Activated CD4-positive, alpha-beta memory T cell treated with anti-CD3 and anti-CD28 coated beads, Interleukin-2, amount 10 ng/mL, durations not matched to agents 7 days and 5 days (primary cell): Measurements from ENCODE around the gene MRPL39. TPM values are rescaled to one million over a fixed set of nuclear protein-coding genes. Genes with fewer than 3 reads are reported as not detected.

Source experiments
- CTCF ChIA-PET: fragments of 350-600 bp; sonication (Branson Sonifier 250); formaldehyde crosslinking; loops from one replicate; lab custom pipeline; 2021; ENCODE audit warnings: antibody characterized with exemption, inconsistent platforms; lab: Charles Lee
- POLR2A ChIA-PET: fragments of 350-600 bp; sonication (Branson Sonifier 250); formaldehyde crosslinking; loops from one replicate; lab custom pipeline; 2021; ENCODE audit warnings: antibody characterized with exemption; lab: Charles Lee
- DNase-seq: peaks from one replicate; pipeline ENCODE4 v3.0.0-alpha.2; 2020
- H3K27ac Mint-ChIP-seq: one replicate; pipeline ENCODE4 v1.8.0; 2021; ENCODE audit warnings: mild to moderate bottlenecking, mixed read lengths
- H3K27me3 Mint-ChIP-seq: one replicate; pipeline ENCODE4 v1.8.0; 2021; ENCODE audit warnings: mixed read lengths
- H3K36me3 Mint-ChIP-seq: one replicate; pipeline ENCODE4 v1.8.0; 2021; ENCODE audit warnings: low read depth, mixed read lengths
- H3K4me1 Mint-ChIP-seq: one replicate; pipeline ENCODE4 v1.8.0; 2021; ENCODE audit warnings: mixed read lengths
- H3K4me3 Mint-ChIP-seq: one replicate; pipeline ENCODE4 v1.8.0; 2021; ENCODE audit warnings: mild to moderate bottlenecking, mixed read lengths
- H3K9me3 Mint-ChIP-seq: one replicate; pipeline ENCODE4 v1.8.0; 2021; ENCODE audit warnings: mixed read lengths
- total RNA-seq, 2 experiments: library from RNA; stranded (reverse); gene quantifications; one replicate each; pipeline ENCODE4 v1.2.3, GENCODE V29; 2021

MRPL39 gene
- total RNA-seq, 2 experiments from 2014 or later, result 36.5 to 37.8 TPM

GRCh38 chr21:25586326-25586725, 21.0 kb downstream of the MRPL39 start:
- Mint-ChIP-seq H3K27ac (no peak overlapping the region), H3K4me3 (no peak overlapping the region), H3K4me1 (peaks cover 21% of the 10 kb centered on the region), H3K9me3 (no peaks in the 10 kb centered on the region), H3K27me3 (no peaks in the 10 kb centered on the region), H3K36me3 (peaks cover 62% of the 10 kb centered on the region)
- POLR2A ChIA-PET, result no interaction called here
- no peak for DNase-seq
- CTCF ChIA-PET, result no interaction called here

- no peak overlapping the region for H3K27ac Mint-ChIP-seq
- peaks cover 56% of the 10 kb centered on the region for H3K36me3 Mint-ChIP-seq
- POLR2A ChIA-PET, result interaction anchor here (0.7 to 1.9 kb wide), 3 partner anchors 10 to 23 kb away, joined by 3 to 6 read pairs (median 4); no protein-coding TSS in a partner anchor
Measured at GRCh38 chr21:25584833-25585676, 22.2 kb downstream of the MRPL39 start.

GRCh38 chr21:25583370-25584130, 23.7 kb downstream of the MRPL39 start:
- peaks cover 24% of the 10 kb centered on the region for H3K4me1 Mint-ChIP-seq
- H3K4me3 Mint-ChIP-seq, result no peak overlapping the region
- peak overlapping the region; percentile 30 for H3K27ac Mint-ChIP-seq
- H3K9me3 Mint-ChIP-seq, result no peaks in the 10 kb centered on the region
- DNase-seq, result no peak
- H3K36me3 Mint-ChIP-seq, result peaks cover 49% of the 10 kb centered on the region
- ChIA-PET CTCF (interaction anchor here (1.2 kb wide), 1 partner anchor 26 kb away, joined by 3 read pairs; no protein-coding TSS in a partner anchor), POLR2A (interaction anchor here (0.8 to 2.2 kb wide), 7 partner anchors 9 to 156 kb away, joined by 3 to 8 read pairs (median 5); no protein-coding TSS in a partner anchor)
- H3K27me3 Mint-ChIP-seq, result no peaks in the 10 kb centered on the region

More at GRCh38 chr21:25584833-25585676, 22.2 kb downstream of the MRPL39 start:
- Mint-ChIP-seq H3K4me3 (no peak overlapping the region), H3K9me3 (no peaks in the 10 kb centered on the region), H3K27me3 (no peaks in the 10 kb centered on the region), H3K4me1 (peaks cover 21% of the 10 kb centered on the region)
- CTCF ChIA-PET, result interaction anchor here (0.7 kb wide), 1 partner anchor 217 kb away, joined by 3 read pairs; no protein-coding TSS in a partner anchor
- DNase-seq, result no peak

- peaks cover 48% of the 10 kb centered on the region for H3K36me3 Mint-ChIP-seq
- no peak for DNase-seq
- CTCF ChIA-PET, result no interaction called here
Measured at GRCh38 chr21:25582888-25583287, 24.4 kb downstream of the MRPL39 start.

DNA sequence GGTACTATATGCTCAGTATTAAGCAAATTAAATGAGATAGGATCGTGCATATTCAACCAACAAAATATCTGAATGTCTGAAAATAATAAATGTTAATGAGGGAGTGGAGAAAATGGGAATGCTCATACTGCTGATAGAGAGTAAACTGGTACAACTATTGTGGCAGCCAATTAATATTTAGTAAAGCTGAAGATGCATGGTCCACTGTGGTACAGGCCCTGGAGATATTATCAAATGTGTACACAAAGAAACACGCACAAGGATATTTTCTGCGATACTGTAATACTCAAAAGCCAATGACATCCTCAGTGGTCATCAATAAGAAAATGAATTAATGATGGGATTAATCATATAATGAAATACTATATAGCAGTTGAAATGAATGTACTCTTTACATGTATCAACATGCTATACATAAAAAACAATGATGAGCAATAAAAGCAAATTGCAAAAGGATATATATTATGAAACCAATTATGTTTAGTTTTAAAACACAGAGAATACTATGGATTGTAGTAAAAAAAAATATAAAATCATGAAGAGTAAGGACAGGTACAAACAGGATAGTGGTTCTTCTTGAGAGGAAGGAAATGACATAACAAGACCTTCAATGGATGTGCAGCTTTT, 25.0 kb downstream of the MRPL39 start:
- peaks cover 35% of the 10 kb centered on the region for H3K4me1 Mint-ChIP-seq
- H3K27me3 Mint-ChIP-seq, result no peaks in the 10 kb centered on the region
- ChIA-PET CTCF (no interaction called here), POLR2A (interaction anchor here (1.5 to 2.2 kb wide), 3 partner anchors 14 to 155 kb away, joined by 3 to 8 read pairs (median 5); no protein-coding TSS in a partner anchor)
- no peaks in the 10 kb centered on the region for H3K9me3 Mint-ChIP-seq
- DNase-seq, result no peak
- H3K27ac Mint-ChIP-seq, result no peak overlapping the region
- H3K4me3 Mint-ChIP-seq, result no peak overlapping the region
- H3K36me3 Mint-ChIP-seq, result peaks cover 49% of the 10 kb centered on the region

More at GRCh38 chr21:25582888-25583287, 24.4 kb downstream of the MRPL39 start:
- Mint-ChIP-seq H3K27me3 (no peaks in the 10 kb centered on the region), H3K27ac (no peak overlapping the region), H3K4me1 (peaks cover 31% of the 10 kb centered on the region), H3K4me3 (no peak overlapping the region), H3K9me3 (no peaks in the 10 kb centered on the region)
- POLR2A ChIA-PET, result interaction anchor here (0.8 to 2.2 kb wide), 5 partner anchors 8 to 155 kb away, joined by 3 to 8 read pairs (median 5); no protein-coding TSS in a partner anchor

- Mint-ChIP-seq H3K27ac (no peak overlapping the region), H3K27me3 (no peaks in the 10 kb centered on the region), H3K36me3 (peaks cover 52% of the 10 kb centered on the region), H3K4me3 (no peak overlapping the region), H3K4me1 (peaks cover 34% of the 10 kb centered on the region), H3K9me3 (no peaks in the 10 kb centered on the region)
- ChIA-PET CTCF (no interaction called here), POLR2A (no interaction called here)
- no peak for DNase-seq
Measured at GRCh38 chr21:25581582-25581981, 25.7 kb downstream of the MRPL39 start.

- Mint-ChIP-seq H3K36me3 (peaks cover 52% of the 10 kb centered on the region), H3K27me3 (no peaks in the 10 kb centered on the region), H3K27ac (no peak overlapping the region), H3K9me3 (no peaks in the 10 kb centered on the region), H3K4me3 (no peak overlapping the region), H3K4me1 (peaks cover 41% of the 10 kb centered on the region)
- ChIA-PET CTCF (no interaction called here), POLR2A (no interaction called here)
- no peak for DNase-seq
Measured at GRCh38 chr21:25580912-25581260, 26.4 kb downstream of the MRPL39 start.

DNA sequence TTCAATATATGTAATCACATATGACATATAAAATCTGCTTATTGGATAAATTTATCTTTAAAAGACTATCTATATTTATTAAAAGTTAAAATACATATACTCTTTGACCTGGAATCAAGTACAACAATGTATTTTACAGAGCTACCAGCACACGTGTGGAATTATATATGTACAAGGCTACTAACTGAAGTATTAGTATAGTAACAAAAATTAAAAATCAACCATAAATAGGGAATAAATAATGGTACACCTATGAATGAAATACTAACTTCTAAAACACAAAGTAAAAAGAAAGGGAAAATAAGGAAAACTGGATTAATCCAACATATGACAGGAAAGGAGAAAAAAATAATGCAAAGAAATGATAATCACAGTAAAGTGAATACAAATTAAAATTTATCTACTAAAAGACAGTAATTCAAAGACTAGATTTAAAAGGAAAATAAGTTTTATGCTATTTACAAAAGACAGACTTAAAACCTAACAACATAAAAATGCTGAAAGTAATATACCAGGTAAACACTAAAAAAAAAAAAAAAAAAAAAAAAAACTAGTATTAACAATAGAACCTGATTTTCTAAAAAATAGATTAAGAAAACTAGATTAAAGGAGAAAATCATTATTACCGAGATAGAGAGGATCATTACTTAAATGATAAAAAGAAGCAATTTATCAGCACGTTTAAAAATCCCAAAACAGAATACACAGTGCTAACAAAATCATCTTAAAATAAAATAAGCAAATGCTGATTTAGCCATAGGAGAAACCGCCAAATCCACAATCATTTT, 27.9 kb downstream of the MRPL39 start:
- H3K4me1 Mint-ChIP-seq, result peaks cover 44% of the 10 kb centered on the region
- no peaks in the 10 kb centered on the region for H3K9me3 Mint-ChIP-seq
- CTCF ChIA-PET, result interaction anchor here (0.9 kb wide), 1 partner anchor 158 kb away, joined by 4 read pairs; no protein-coding TSS in a partner anchor
- H3K27me3 Mint-ChIP-seq, result no peaks in the 10 kb centered on the region
- DNase-seq, result no peak
- H3K4me3 Mint-ChIP-seq, result no peak overlapping the region
- H3K36me3 Mint-ChIP-seq, result peaks cover 57% of the 10 kb centered on the region
- no peak overlapping the region for H3K27ac Mint-ChIP-seq
- POLR2A ChIA-PET, result interaction anchor here (1.1 to 12.0 kb wide), 2 partner anchors 10 to 17 kb away, joined by 3 to 112 read pairs; no protein-coding TSS in a partner anchor

- DNase-seq, result no peak
- H3K27ac Mint-ChIP-seq, result no peak overlapping the region
- H3K4me1 Mint-ChIP-seq, result peaks cover 48% of the 10 kb centered on the region
- H3K27me3 Mint-ChIP-seq, result no peaks in the 10 kb centered on the region
- ChIA-PET POLR2A (interaction anchor here (0.9 to 12.0 kb wide), 5 partner anchors 10 to 157 kb away, joined by 3 to 112 read pairs (median 4); no protein-coding TSS in a partner anchor), CTCF (interaction anchor here (0.9 kb wide), 1 partner anchor 157 kb away, joined by 4 read pairs; no protein-coding TSS in a partner anchor)
- H3K9me3 Mint-ChIP-seq, result no peaks in the 10 kb centered on the region
- H3K36me3 Mint-ChIP-seq, result peaks cover 49% of the 10 kb centered on the region
- no peak overlapping the region for H3K4me3 Mint-ChIP-seq
Measured at GRCh38 chr21:25578056-25578961, 29.0 kb downstream of the MRPL39 start.

GRCh38 chr21:25577424-25578055, 29.7 kb downstream of the MRPL39 start:
- ChIA-PET CTCF (no interaction called here), POLR2A (interaction anchor here (1.4 to 12.0 kb wide), 2 partner anchors 9 to 15 kb away, joined by 5 to 112 read pairs; no protein-coding TSS in a partner anchor)
- Mint-ChIP-seq H3K27me3 (no peaks in the 10 kb centered on the region), H3K4me3 (no peak overlapping the region), H3K27ac (peak overlapping the region; percentile 42), H3K9me3 (no peaks in the 10 kb centered on the region), H3K4me1 (peaks cover 50% of the 10 kb centered on the region), H3K36me3 (peaks cover 49% of the 10 kb centered on the region)
- no peak for DNase-seq
